ENCODE measurements around the gene OR2F2.

OR2F2 gene

GRCh38 chr7:143914938-143915652 is 19.9 kb upstream of the OR2F2 start:
- DNase-seq, result no peak

GRCh38 chr7:143924851-143925250 is 10.2 kb upstream of the OR2F2 start:
- no peak for DNase-seq

GRCh38 chr7:143929224-143929920 is 5.7 kb upstream of the OR2F2 start:
- DNase-seq, result no peak

- no peak for DNase-seq
These were observed 3.3 kb upstream of the OR2F2 start for GRCh38 chr7:143931739-143932138.

GRCh38 chr7:143936087-143937009 is 1.3 kb downstream of the OR2F2 start:
- no peak for DNase-seq

- no peak for DNase-seq
These were observed 3.6 kb downstream of the OR2F2 start for GRCh38 chr7:143938379-143939243.

- no peak for DNase-seq
These were observed 10.4 kb downstream of the OR2F2 start for GRCh38 chr7:143945423-143945822.

- no peak for DNase-seq
These were observed 12.1 kb downstream of the OR2F2 start for GRCh38 chr7:143947111-143947510.

GRCh38 chr7:143948733-143949132 is 13.7 kb downstream of the OR2F2 start:
- no peak for DNase-seq

- no peak for DNase-seq
These were observed 18.4 kb downstream of the OR2F2 start for GRCh38 chr7:143953421-143953820.

- no peak for DNase-seq
These were observed 19.1 kb downstream of the OR2F2 start for GRCh38 chr7:143954135-143954534.

GRCh38 chr7:143954544-143954943 is 19.5 kb downstream of the OR2F2 start, which contains the start of gene OR2F1:
OR2F1 (plus strand) TSS chr7:143954844; CDS start chr7:143959971, 5,127 bp downstream.
- DNase-seq, result no peak

GRCh38 chr7:143958781-143959180 is 23.7 kb downstream of the OR2F2 start:
- no peak for DNase-seq

- DNase-seq, result no peak
These were observed 26.0 kb downstream of the OR2F2 start for GRCh38 chr7:143960813-143961610.

GRCh38 chr7:143965280-143965679 is 30.2 kb downstream of the OR2F2 start:
- DNase-seq, result no peak

GRCh38 chr7:143967398-143967797 is 32.4 kb downstream of the OR2F2 start:
- DNase-seq, result no peak

- DNase-seq, result no peak
These were observed 38.9 kb downstream of the OR2F2 start for GRCh38 chr7:143973870-143974416.

GRCh38 chr7:143974459-143974858 is 39.4 kb downstream of the OR2F2 start:
- no peak for DNase-seq

GRCh38 chr7:143975617-143976016 is 40.6 kb downstream of the OR2F2 start:
- peak in 1 of 2 experiments; percentile 5 for DNase-seq

GRCh38 chr7:143978585-143978984 is 43.6 kb downstream of the OR2F2 start:
- DNase-seq, result no peak

GRCh38 chr7:143979359-143979758 is 44.3 kb downstream of the OR2F2 start:
- DNase-seq, result peak in 1 of 2 experiments; percentile 51
